A673 (cell line): ENCODE measurements around the gene DMBX1. TPM values are rescaled to one million over a fixed set of nuclear protein-coding genes. Genes with fewer than 3 reads are reported as not detected.

ENCODE experiments used
- BruUV-seq: library from RNA; stranded (reverse); fragments of 400-500 nt; replicated peaks from 2 replicates; lab custom pipeline; 2021; lab: Mats Ljungman, UMichigan
- CTCF ChIA-PET: fragments of 300-600 bp; sonication (Branson Sonifier 250); formaldehyde crosslinking; loops from one replicate; lab custom pipeline; 2022; ENCODE audit warnings: antibody characterized with exemption; lab: Charles Lee
- POLR2A ChIA-PET: fragments of 300-600 bp; sonication (Branson Sonifier 250); formaldehyde crosslinking; loops from one replicate; lab custom pipeline; 2022; ENCODE audit warnings: antibody characterized with exemption; ENCODE audit not compliant: low non-redundant PET; lab: Charles Lee
- DNase-seq: peaks from one replicate; pipeline ENCODE4 v3.0.0-alpha.2; 2015; ENCODE audit warnings: low spot score
- H3K27ac ChIP-seq: fragments of 200-600 bp; sonication (generic); 2 replicates; pipeline ENCODE4 v1.5.1; 2016; ENCODE audit warnings: mixed run types, low read depth, mild to moderate bottlenecking, mixed read lengths, antibody characterized with exemption, low read length; ENCODE audit not compliant: poor library complexity, severe bottlenecking
- H3K27me3 ChIP-seq: fragments of 200-600 bp; sonication (generic); replicated peaks from 2 replicates; pipeline ENCODE4 v1.6.1; 2017; ENCODE audit warnings: mixed run types, low read depth, mild to moderate bottlenecking, mixed read lengths, antibody characterized with exemption, low read length; ENCODE audit not compliant: insufficient read depth, poor library complexity
- H3K36me3 ChIP-seq: fragments of 200-600 bp; sonication (generic); 2 replicates; pipeline ENCODE4 v1.6.1; 2016; ENCODE audit warnings: mixed run types, mild to moderate bottlenecking, mixed read lengths, antibody characterized with exemption, low read length; ENCODE audit not compliant: insufficient read depth, poor library complexity, severe bottlenecking
- H3K4me1 ChIP-seq: fragments of 200-600 bp; sonication (generic); 2 replicates; pipeline ENCODE4 v1.6.1; 2017; ENCODE audit warnings: mixed run types, mild to moderate bottlenecking, mixed read lengths, antibody characterized with exemption, low read length; ENCODE audit not compliant: insufficient read depth, poor library complexity, severe bottlenecking
- H3K4me3 ChIP-seq: fragments of 200-600 bp; sonication (generic); 2 replicates; pipeline ENCODE4 v1.5.1; 2016; ENCODE audit warnings: low read depth, mixed run types, mild to moderate bottlenecking, mixed read lengths, low read length; ENCODE audit not compliant: poor library complexity, severe bottlenecking
- H3K9me3 ChIP-seq: fragments of 200-600 bp; sonication (generic); 2 replicates; pipeline ENCODE4 v1.6.1; 2016; ENCODE audit warnings: mixed run types, low read depth, mild to moderate bottlenecking, mixed read lengths, antibody characterized with exemption, low read length; ENCODE audit not compliant: poor library complexity, severe bottlenecking
- EZH2 ChIP-seq: fragments of 200-600 bp; sonication (generic); IDR thresholded peaks from 2 replicates; pipeline ENCODE4 v1.6.1; 2017; ENCODE audit warnings: borderline replicate concordance, low read depth, mild to moderate bottlenecking, mixed read lengths, antibody characterized with exemption, low read length; ENCODE audit not compliant: poor library complexity, severe bottlenecking
- intact Hi-C: fragments of 100-400 bp; cut with micrococcal nuclease; formaldehyde crosslinking; loops from one replicate; pipeline ENCODE4 v1.10.0; 2022; ENCODE audit not compliant: unreplicated experiment
- total RNA-seq: library from RNA; stranded (reverse); gene quantifications from 2 replicates; pipeline ENCODE4 v1.2.3, GENCODE V29; 2021
- TF ChIP-seq, protein P1 (sequence below): fragments of 300-800, 200-600 bp; sonication (generic); conservative IDR thresholded peaks from 2 replicates; pipeline ENCODE4 v1.5.1; 2017; ENCODE audit warnings: low read depth, mild to moderate bottlenecking, antibody characterized with exemption, low read length, moderate library complexity, mixed read lengths

Gene DMBX1
- total RNA-seq, 1 experiment from 2014 or later = 0.69 TPM

DNA sequence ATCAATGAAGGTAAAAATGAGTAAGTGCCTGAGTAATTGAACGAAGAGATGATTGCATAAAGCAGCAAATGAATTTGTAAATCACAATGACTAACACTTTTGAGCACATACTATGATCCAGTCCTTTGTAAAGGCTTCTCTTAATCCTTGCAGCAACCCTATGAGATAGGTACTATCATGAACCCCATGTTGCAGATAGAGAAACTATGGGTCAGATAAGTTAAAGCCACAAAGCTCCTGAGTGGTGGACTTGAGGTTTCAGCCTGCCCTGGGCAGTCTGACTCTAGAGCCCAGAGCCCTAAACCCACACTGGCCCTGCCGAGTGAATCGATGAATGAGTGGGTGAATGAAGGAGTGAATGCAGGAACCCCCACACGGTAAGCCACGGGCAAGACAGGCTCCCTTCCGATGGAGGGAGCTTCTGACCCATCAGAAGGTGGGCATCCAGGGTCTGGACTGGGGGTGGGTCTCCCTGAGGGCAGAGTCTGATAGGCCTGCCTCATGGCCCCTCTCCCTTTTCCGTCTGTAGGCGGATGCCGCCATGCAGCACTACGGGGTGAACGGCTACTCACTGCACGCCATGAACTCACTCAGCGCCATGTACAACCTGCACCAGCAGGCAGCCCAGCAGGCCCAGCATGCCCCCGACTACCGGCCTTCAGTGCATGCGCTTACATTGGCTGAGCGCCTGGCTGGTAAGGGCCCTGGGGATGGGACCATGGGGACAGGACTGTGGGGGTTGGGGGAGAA is 17.0 kb downstream of the DMBX1 start:
- CTCF ChIA-PET = no interaction called here
- POLR2A ChIA-PET = no interaction called here
- H3K27ac ChIP-seq = no peak overlapping the region
- H3K4me3 ChIP-seq = no peak overlapping the region
- no peaks in the 10 kb centered on the region for H3K27me3 ChIP-seq
- H3K36me3 ChIP-seq = no peaks in the 10 kb centered on the region
- intact Hi-C loops = no loop called here
- DNase-seq = no peak
- H3K4me1 ChIP-seq = no peaks in the 10 kb centered on the region
- H3K9me3 ChIP-seq = no peaks in the 10 kb centered on the region
- no TSS peak for BruUV-seq
- TF ChIP-seq, protein P1, sequence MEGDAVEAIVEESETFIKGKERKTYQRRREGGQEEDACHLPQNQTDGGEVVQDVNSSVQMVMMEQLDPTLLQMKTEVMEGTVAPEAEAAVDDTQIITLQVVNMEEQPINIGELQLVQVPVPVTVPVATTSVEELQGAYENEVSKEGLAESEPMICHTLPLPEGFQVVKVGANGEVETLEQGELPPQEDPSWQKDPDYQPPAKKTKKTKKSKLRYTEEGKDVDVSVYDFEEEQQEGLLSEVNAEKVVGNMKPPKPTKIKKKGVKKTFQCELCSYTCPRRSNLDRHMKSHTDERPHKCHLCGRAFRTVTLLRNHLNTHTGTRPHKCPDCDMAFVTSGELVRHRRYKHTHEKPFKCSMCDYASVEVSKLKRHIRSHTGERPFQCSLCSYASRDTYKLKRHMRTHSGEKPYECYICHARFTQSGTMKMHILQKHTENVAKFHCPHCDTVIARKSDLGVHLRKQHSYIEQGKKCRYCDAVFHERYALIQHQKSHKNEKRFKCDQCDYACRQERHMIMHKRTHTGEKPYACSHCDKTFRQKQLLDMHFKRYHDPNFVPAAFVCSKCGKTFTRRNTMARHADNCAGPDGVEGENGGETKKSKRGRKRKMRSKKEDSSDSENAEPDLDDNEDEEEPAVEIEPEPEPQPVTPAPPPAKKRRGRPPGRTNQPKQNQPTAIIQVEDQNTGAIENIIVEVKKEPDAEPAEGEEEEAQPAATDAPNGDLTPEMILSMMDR = no peak
- no peak for TF ChIP-seq EZH2

DNA sequence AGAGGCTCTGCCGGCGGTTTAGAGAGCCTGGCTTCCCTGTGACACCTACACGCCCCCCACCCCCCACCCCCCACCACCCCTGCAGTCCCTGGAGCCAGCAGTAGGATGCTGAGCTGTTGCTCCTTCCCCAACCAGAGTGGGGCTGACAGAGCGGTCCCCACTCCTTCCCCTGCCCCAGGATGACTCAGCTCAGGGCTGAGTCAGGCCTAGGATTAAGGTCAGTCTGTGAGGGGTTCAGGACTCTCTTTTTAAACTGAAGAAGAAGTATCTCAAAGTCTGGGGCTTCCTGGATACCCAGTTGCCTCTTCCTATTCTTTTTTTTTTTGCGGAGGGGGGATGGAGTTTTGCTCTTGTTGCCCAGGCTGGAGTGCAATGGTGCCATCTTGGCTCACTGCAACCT is 19.1 kb downstream of the DMBX1 start:
- H3K27me3 ChIP-seq = no peaks in the 10 kb centered on the region
- no TSS peak for BruUV-seq
- TF ChIP-seq EZH2 = no peak
- TF ChIP-seq, protein P1 = no peak
- no peak for DNase-seq
- H3K27ac ChIP-seq = no peak overlapping the region
- no peaks in the 10 kb centered on the region for H3K36me3 ChIP-seq
- no peaks in the 10 kb centered on the region for H3K9me3 ChIP-seq
- POLR2A ChIA-PET = no interaction called here
- intact Hi-C loops = no loop called here
- CTCF ChIA-PET = interaction anchor here (0.6 kb wide), 1 partner anchor 1061 kb away, joined by 4 read pairs; no protein-coding TSS in a partner anchor
- H3K4me3 ChIP-seq = no peak overlapping the region
- no peaks in the 10 kb centered on the region for H3K4me1 ChIP-seq

DNA sequence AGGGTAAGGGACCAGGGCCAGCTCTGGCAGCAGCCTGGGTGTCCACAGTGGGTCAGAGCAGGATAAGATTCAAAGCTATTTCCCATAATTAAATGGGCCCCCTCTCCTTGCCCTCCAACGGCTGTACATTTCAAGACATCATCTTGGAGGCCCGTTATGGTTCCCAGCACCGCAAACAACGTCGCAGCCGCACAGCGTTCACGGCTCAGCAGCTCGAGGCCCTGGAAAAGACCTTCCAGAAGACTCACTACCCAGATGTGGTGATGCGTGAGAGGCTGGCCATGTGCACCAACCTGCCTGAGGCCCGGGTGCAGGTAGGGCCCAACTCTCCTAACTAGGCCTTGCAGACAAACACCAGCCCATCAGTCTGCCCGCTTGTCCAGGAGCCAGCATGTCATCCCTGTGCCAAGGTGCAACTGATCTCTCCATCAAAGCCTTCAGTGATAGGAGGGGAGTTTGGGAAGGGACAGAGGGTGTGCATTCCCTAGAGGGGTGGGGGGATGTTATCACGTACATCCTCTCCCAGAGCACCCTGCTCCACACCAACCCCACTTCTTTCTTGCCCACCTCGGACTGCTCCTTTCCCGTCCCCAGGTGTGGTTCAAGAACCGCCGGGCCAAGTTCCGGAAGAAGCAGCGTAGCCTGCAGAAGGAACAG is 20.8 kb downstream of the DMBX1 start:
- ChIA-PET POLR2A (no interaction called here), CTCF (no interaction called here)
- Histone ChIP-seq H3K27ac (no peak overlapping the region), H3K9me3 (no peaks in the 10 kb centered on the region), H3K4me1 (no peaks in the 10 kb centered on the region), H3K36me3 (no peaks in the 10 kb centered on the region), H3K4me3 (no peak overlapping the region), H3K27me3 (no peaks in the 10 kb centered on the region)
- TF ChIP-seq EZH2 = no peak
- TF ChIP-seq, protein P1 = no peak
- intact Hi-C loops = no loop called here
- BruUV-seq = no TSS peak
- no peak for DNase-seq
